HG02798 (cell line): ENCODE data around the gene NMRAL1.

Experiments used
- ATAC-seq: cut with Tn5 transposase; IDR thresholded peaks from one replicate; pipeline ENCODE4 v1.9.1; 2021; ENCODE audit warnings: mild to moderate bottlenecking; ENCODE audit not compliant: unreplicated experiment, poor library complexity

NMRAL1 gene

DNA sequence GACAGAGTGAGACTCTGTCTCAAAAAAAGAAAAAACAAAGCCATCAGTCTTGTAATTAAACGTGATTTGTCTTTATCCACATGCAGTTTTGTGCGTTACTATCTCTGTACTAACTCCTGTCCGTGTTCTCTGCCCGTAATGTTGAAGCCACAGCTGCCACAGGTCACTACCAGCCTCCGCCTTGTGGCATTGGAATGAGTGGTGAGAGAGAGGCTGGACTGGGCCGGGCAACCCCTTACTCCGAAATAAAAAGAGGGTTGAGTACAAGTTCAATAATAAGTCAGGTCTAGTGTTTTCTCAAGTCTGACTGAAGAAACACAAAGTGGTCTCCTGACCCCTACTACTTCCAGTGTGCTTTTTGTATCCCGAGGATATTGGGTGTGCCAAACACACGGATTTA is 43.4 kb downstream of the NMRAL1 start:
- ATAC-seq: no peak

DNA sequence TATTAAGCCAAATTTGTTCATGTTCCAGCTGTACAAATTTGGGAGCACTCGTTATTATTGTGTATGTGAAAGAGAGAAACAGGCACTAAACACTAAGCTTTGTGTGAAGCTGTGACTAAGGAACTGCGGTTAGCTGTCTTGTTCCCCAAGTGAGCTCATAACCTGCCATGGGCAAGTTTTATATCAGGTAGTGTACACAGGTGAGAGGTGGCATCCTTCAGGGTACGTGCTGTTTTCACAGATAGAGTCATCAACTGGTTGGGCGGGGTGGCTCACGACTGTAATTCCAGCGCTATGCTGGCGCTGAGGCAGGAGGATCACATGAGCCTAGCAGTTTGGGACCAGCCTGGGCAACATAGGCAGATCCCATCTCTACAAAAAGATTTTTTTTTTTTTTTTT is 45.9 kb downstream of the NMRAL1 start:
- ATAC-seq: no peak

DNA sequence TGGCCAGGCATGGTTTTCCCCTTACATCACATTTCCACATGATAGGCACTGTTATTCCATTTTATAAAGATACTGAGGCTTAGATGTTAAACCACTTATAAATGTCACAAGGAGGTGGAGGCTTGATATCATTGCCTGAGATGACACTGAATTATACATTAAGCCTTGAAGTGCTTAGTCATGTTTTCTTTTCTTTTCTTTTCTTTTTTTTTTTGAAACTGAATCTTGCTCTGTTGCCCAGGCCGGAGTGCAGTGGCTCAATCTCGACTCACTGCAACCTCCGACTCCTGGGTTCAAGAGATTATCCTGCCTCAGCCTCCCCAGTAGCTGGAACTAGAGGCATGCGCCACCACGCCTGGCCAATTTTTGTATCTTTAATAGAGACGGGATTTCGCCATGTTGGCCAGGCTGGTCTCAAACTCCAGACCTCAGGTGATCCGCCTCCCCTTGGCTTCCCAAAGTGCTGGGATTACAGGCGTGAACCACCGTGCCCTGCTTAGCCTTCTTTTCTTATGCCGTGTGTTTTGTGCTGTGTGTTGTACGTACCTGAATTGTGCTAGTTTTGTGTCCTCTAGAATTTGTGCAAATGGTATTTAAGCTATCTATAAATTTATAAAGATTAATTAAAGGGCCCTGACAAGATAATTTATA is 47.6 kb downstream of the NMRAL1 start:
- ATAC-seq: no peak

DNA sequence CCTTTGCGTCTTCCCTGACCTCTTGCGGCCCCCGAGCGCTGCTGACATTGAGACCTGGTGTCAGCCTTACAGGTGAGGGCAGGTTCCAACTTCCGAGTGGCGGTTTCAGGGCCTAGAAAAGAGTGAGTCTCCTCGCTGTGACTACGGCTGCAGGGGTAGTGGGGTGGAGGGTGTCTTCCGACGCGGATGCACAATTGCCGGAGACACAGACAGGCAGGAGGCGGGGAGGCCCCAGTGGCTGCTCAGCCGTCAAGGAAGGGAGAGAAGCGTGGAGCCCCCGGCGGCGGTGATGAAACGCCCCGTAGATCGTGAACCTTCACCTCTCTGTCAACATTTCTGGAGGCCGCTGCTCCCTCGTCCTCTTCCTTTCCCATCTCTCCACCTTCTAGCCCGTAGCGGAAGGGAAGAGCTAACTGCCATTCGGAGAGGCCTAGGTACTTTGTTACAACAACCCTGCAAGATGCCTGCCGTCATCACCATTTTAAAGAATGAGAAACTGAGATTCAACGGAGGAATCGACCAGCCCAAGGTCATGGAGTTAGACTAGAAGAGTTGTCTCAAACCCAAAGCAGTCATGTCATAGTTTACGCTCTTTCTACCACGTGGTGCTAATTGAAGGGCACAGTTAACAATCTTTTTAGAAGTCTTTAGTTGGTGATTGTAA is 48.3 kb downstream of the NMRAL1 start:
- ATAC-seq: peak; percentile 23

DNA sequence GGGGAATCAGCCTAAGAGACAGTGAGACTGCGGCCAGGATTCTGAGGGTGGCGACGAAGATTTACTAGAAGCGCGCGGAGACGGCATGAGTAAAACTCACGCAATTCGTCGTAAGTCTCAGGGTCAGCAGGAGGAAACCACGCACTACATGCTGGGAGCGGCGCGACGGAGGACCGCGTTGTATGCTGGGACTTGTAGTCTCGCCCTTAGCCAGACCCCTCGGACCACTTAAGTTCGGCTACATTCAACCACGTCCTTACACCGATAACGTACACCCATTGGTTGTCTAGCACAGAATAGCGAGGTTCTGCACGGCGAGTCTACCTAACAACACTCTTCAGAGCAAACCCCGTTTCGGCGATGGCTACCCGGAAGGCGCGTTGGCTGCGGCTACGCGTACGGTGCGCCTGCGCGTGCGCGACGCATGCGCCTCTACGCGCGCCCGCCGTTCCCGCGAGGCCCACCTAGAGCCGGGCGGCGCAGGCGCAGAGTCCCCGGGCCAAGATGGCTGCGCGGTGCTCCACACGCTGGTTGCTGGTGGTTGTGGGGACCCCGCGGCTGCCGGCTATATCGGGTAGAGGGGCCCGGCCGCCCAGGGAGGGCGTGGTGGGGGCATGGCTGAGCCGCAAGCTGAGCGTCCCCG is 48.9 kb downstream of the NMRAL1 start, which contains the start of gene DNAJA3:
TSS of gene DNAJA3 (plus strand) at position 491 of the 643 bp plus-strand sequence. CDS start at position 505, 14 bp downstream.
- ATAC-seq: peak; percentile 90

DNA sequence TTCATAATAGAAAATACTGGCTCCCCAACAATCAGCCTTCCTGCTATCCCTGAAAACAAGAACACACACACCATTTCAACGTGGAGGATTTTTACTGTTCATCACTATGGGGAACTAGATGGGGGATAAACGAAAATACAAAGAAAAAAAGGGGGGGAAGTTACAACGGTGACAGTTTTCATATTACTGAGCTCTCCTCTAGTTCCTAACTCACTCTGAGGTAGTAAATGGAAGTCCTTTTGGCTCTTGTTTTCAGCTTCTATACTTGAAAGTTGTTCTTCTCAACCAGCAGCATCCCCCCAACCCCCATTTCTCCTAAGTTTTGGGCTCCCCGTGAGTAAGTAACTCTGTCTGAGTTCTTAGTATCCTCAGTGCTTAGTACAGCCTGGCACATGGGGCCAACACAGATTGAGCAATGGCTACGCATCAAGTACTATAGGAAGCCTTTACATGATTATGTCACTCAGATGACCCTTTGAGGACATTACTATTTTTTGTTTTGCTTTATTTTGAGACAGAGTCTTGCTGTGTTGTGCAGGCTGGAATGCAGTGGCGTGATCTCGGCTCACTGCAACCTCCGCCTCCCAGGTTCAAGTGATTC is 53.8 kb downstream of the NMRAL1 start:
- ATAC-seq: no peak

DNA sequence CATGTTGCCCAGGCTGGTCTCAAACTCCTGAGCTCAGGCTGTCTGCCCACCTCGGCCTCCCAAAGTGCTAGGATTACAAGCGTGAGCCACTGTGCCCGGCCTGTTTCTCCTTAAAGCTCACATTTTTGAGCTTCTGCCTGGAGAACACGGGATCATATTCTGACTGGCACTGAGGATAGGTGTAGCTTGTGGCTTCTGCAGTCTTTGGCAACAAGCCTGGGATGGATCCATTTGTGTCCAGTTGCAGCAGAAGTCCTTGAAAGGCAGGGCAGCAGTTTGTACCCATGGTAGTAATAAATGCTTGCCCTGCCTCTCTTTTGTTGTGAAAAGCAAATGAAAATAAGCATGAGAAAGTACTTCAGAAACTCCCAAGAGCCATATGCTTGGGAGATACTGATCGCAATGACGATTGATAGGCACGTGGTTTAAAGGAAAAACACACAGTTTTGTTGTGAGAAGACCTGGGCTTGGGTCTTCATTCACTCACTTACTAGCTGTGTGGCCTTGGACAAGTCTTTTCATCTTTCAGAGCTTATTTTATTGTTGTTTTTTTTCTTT is 54.9 kb downstream of the NMRAL1 start:
- no peak for ATAC-seq

DNA sequence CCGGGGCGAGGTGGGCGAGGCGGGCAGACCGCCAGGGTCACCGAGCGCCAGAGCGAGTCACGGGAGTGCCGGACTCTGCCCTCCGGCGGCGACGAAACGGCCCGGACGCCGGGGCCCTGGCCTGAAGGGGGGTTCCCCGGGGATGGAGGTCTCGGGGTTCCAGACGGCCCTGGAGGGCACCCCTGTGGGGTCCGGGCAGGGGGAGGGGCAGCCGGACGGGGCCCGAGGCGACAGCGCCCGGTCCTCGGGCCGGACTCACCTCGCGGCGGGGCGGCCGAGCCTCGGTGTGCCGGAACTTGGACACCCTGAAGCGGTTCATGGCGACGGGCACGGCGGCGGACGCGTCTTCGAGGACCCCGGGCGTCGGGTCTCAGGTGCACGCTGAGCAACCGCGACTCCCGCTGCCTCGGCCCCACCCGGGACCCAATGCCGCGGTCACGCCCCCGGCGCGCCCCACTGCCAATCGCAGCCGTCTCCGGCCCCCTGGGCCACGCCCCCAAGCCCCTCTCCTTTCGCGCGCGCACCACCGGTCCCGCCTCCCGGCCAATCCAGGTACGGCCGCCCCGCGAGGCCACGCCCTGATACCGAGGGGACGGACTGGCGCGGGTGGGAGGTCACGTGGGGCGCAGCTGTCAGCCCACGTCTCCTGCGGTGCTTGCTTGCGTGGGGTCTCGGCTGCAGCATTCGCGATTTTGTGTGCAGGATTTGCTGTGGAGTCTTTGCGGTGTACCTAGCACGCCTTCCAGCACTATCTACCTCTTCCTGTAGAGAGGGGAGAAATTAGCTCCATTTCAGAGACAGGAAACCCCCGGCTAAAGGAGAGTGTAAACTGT is 58.0 kb downstream of the NMRAL1 start, which contains the start of gene CORO7:
TSS of gene CORO7 (minus strand) at position 397 of the 833 bp plus-strand sequence. CDS start at position 319, 78 bp downstream.
- peak; percentile 87 for ATAC-seq

DNA sequence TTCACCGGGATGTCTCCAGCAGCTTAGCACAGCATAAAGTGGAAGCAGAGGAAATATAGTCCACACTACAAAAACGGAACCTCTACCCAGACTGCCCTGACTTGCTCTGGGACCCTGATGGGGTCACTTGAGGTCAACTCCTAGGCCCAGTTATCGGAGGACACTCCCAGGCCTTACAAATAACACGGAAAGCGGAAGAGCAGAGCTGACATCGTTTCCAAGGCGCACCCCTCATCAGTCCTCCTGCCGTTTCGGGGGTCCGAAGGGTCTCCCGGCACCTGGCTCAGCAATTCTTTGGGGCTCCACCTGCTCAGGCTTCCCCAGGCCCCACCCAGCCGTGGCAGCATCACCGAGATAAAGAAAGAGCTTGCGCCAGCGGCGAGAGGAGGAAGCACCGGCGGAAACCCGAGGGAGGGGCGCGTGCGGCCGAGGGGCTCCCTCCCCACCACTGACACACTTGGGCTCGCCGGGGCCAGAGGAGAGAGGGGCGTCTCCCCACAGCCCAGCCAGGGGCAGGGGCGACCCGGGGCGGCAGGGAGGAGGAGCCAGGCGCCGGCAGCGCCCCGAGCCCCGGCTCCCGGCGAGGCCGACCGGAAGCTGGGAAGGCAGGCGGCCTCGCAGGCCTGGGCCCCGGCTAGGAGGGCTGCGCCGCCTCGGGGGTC is 58.8 kb downstream of the NMRAL1 start:
- peak; percentile 8 for ATAC-seq

DNA sequence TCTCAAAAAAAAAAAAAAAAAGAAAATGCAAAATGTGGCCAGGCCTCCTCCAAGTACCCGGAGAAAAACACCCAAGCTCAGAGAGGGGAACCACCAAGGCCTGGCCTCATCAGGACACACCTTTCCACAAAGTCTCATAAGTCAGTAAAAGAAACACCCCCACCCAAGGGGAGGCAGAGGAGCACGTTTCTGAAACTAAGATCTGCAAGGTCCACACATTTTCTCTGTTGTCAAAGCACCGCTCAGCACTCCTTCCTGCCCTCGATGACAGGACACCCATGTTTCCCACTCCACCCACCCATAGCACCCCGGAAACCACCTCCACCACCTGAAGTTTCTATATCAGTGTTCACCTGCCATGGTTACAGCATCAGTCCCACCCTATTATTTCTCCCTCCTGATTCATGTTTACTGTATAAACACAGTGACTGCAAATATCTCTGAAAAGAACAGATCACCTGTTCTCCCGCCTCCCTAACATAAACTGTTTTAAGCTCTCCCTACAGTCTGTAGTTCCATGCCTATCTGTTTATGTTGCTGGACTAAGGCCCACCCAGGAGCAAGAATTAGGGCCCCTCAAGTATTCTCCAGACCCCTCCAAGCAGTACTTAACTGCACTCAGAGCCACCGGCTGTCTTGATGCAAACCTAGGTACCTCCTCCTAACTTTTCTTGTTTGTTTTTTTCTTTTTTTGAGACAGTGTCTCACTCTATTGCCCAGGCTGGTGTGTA is 60.1 kb downstream of the NMRAL1 start:
- peak; percentile 58 for ATAC-seq

DNA sequence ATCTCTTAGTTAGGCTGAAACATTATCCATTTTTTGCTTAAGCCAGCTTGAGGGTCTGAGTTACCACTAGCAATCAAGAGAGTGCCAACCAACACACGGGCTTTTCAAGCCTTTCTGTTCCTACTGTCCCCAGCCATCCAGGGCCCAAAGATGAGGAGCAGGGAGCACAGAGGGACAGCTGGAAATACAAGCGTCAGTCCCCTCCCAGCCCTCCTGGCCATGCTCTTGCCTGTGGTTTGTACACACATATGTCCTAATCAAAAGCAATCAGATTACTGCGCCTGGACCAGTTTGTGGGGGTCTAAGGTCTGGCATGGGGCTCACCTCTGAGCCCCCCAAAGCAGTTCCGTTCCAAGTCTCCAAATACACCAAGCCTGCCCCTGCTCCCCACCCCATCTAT is 61.6 kb downstream of the NMRAL1 start:
- no peak for ATAC-seq

DNA sequence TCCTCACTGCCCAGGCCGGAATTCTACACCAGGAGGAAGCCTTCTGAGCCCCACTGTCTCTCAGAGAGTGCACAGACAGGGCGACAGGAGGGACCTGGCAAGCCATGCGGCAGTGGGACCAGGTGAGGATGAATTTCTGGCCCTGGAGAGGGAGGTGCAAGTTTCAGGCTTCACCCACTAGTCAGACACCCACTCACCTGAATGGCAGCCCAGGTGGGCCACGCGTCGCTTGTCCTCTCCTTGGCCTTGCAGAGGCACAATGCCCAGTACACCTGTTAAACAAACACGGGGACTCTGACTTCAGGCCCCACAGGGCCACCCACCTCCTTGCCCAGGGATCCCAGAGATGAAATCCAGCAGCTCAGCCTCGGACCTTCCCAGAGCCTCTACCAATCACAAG is 62.3 kb downstream of the NMRAL1 start:
- no peak for ATAC-seq
